Measurements from ENCODE around the gene FAM174B. TPM values are rescaled to one million over a fixed set of nuclear protein-coding genes. Genes with fewer than 3 reads are reported as not detected.

FAM174B gene
- total RNA-seq, 1 donor: 5.1 TPM

GRCh38 chr15:92675485-92675884 is 19.9 kb upstream of the FAM174B start:
- TF ChIP-seq CTCF (IDR thresholded peaks at IDR 0.05; ENCODE audit: extremely low read depth, low read depth, low read length): no peak
- H3K4me3 ChIP-seq (ENCODE audit: insufficient read depth, low read length): no peak overlapping the region
- no peaks in the 10 kb centered on the region for H3K27me3 ChIP-seq (ENCODE audit: insufficient read depth, low read length)
- no peak overlapping the region for H2AFZ ChIP-seq (ENCODE audit: low read length)
- H3K36me3 ChIP-seq (ENCODE audit: insufficient read depth, low read length): no peaks in the 10 kb centered on the region
- H3K27ac ChIP-seq (ENCODE audit: low read depth, low read length): no peak overlapping the region
- H3K4me2 ChIP-seq (ENCODE audit: insufficient read depth, low read length): no peak overlapping the region
- DNase-seq (ENCODE audit: insufficient read length, low spot score, missing footprints): no peak
- H3K4me1 ChIP-seq (ENCODE audit: insufficient read depth, low read length): no peaks in the 10 kb centered on the region
- H3K79me2 ChIP-seq (ENCODE audit: insufficient read depth, low read length): no peaks in the 10 kb centered on the region
- H4K20me1 ChIP-seq (ENCODE audit: insufficient read depth, low read length): no peaks in the 10 kb centered on the region
- H3K9me3 ChIP-seq (ENCODE audit: low read depth, low read length): no peaks in the 10 kb centered on the region

- Histone ChIP-seq H3K27ac (ENCODE audit: low read depth, low read length) (no peak overlapping the region), H3K79me2 (ENCODE audit: insufficient read depth, low read length) (no peaks in the 10 kb centered on the region), H3K27me3 (ENCODE audit: insufficient read depth, low read length) (no peaks in the 10 kb centered on the region), H4K20me1 (ENCODE audit: insufficient read depth, low read length) (no peaks in the 10 kb centered on the region), H3K9me3 (ENCODE audit: low read depth, low read length) (no peaks in the 10 kb centered on the region), H3K36me3 (ENCODE audit: insufficient read depth, low read length) (no peaks in the 10 kb centered on the region), H2AFZ (ENCODE audit: low read length) (no peak overlapping the region), H3K4me3 (ENCODE audit: insufficient read depth, low read length) (no peak overlapping the region), H3K4me2 (ENCODE audit: insufficient read depth, low read length) (no peak overlapping the region), H3K4me1 (ENCODE audit: insufficient read depth, low read length) (no peaks in the 10 kb centered on the region)
- no peak for TF ChIP-seq CTCF (IDR thresholded peaks at IDR 0.05; ENCODE audit: extremely low read depth, low read depth, low read length)
- no peak for DNase-seq (ENCODE audit: insufficient read length, low spot score, missing footprints)
These were observed 18.8 kb upstream of the FAM174B start for GRCh38 chr15:92674347-92674746.

- H3K79me2 ChIP-seq (ENCODE audit: insufficient read depth, low read length): no peaks in the 10 kb centered on the region
- no peak for TF ChIP-seq CTCF (IDR thresholded peaks at IDR 0.05; ENCODE audit: extremely low read depth, low read depth, low read length)
- no peak overlapping the region for H3K4me2 ChIP-seq (ENCODE audit: insufficient read depth, low read length)
- H3K27ac ChIP-seq (ENCODE audit: low read depth, low read length): no peak overlapping the region
- no peak for DNase-seq (ENCODE audit: insufficient read length, low spot score, missing footprints)
- H2AFZ ChIP-seq (ENCODE audit: low read length): no peak overlapping the region
- no peaks in the 10 kb centered on the region for H3K4me1 ChIP-seq (ENCODE audit: insufficient read depth, low read length)
- no peaks in the 10 kb centered on the region for H4K20me1 ChIP-seq (ENCODE audit: insufficient read depth, low read length)
- no peaks in the 10 kb centered on the region for H3K9me3 ChIP-seq (ENCODE audit: low read depth, low read length)
- no peaks in the 10 kb centered on the region for H3K36me3 ChIP-seq (ENCODE audit: insufficient read depth, low read length)
- H3K27me3 ChIP-seq (ENCODE audit: insufficient read depth, low read length): no peaks in the 10 kb centered on the region
- no peak overlapping the region for H3K4me3 ChIP-seq (ENCODE audit: insufficient read depth, low read length)
These were observed 16.5 kb upstream of the FAM174B start for GRCh38 chr15:92672102-92672501.

- no peak for DNase-seq (ENCODE audit: insufficient read length, low spot score, missing footprints)
- no peak for TF ChIP-seq CTCF (IDR thresholded peaks at IDR 0.05; ENCODE audit: extremely low read depth, low read depth, low read length)
- H4K20me1 ChIP-seq (ENCODE audit: insufficient read depth, low read length): no peaks in the 10 kb centered on the region
- H3K79me2 ChIP-seq (ENCODE audit: insufficient read depth, low read length): no peaks in the 10 kb centered on the region
- no peak overlapping the region for H3K4me3 ChIP-seq (ENCODE audit: insufficient read depth, low read length)
- no peak overlapping the region for H3K4me2 ChIP-seq (ENCODE audit: insufficient read depth, low read length)
- H2AFZ ChIP-seq (ENCODE audit: low read length): no peak overlapping the region
- no peak overlapping the region for H3K27ac ChIP-seq (ENCODE audit: low read depth, low read length)
- H3K36me3 ChIP-seq (ENCODE audit: insufficient read depth, low read length): no peaks in the 10 kb centered on the region
- no peaks in the 10 kb centered on the region for H3K27me3 ChIP-seq (ENCODE audit: insufficient read depth, low read length)
- H3K4me1 ChIP-seq (ENCODE audit: insufficient read depth, low read length): no peaks in the 10 kb centered on the region
- H3K9me3 ChIP-seq (ENCODE audit: low read depth, low read length): no peaks in the 10 kb centered on the region
These were observed 15.8 kb upstream of the FAM174B start for GRCh38 chr15:92671406-92671805.

Data from osteoblast (primary cell).